Measurements from ENCODE around the gene GPRIN2.
"Not testable (repeated sequence)": the region's sequence is repeated elsewhere in the genome, so short reads cannot be mapped to it uniquely, and the experiment has no call there.

The GPRIN2 gene

DNA sequence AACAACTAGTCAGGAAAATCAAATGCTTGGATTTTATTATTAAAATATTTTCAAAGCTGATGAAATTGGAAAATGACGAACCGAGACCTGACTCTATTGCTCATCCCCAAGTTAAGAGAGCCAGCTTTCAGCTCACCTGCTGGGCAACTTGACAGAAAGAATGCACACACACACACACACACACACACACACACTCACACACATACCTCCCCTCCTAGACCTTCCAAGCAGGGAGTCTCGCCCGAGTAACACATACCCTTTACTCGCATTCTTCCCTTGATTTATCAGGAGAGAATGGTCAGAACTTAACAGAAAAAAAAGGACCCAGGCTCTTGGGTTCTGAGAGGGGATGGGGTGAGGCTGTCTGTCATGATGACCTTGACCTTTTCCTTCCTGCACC lies 19.1 kb downstream of the GPRIN2 start:
- DNase-seq (ENCODE audit: low read depth in 2 of 2) = no peak

DNA sequence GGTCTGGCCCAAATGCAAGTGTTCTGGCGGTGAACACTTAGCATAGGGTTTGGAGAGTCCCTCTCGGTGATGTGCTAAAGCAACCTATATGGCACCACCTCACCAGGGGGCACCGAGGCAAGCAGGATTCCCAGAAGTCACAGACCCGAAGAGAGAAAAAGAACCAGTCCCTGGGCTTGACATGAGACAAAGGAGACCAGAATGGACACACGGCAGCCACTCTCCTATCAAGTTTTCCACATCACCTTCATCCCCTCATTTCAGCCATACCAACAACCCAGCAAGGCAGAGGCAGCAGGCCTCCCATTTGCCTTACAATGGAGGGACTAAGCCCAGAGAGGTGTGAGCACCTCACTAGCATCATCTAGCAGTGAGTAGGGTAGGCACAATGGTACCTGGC lies 19.7 kb downstream of the GPRIN2 start:
- DNase-seq (ENCODE audit: low read depth in 2 of 2) = no peak

DNA sequence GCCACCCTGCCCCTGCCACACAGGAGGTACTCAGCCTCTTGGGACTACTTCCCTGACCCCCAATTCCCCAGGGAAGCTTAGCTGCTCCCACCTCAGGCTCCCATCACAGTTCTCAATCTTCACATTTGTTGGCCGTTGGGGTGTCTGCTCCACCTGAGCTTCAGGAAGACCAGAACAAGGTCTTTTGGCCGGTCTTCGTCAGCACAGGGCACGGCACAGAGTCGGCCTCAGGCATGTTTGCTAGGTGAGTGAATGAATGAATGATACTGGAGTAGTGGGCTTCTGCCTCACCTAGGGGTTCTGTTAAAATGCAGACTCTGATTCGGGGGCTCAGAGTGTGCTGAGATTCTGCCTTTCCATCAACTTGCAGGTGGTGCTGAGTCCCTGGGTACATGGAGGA lies 20.3 kb downstream of the GPRIN2 start:
- no peak for DNase-seq (ENCODE audit: low read depth in 2 of 2)

DNA sequence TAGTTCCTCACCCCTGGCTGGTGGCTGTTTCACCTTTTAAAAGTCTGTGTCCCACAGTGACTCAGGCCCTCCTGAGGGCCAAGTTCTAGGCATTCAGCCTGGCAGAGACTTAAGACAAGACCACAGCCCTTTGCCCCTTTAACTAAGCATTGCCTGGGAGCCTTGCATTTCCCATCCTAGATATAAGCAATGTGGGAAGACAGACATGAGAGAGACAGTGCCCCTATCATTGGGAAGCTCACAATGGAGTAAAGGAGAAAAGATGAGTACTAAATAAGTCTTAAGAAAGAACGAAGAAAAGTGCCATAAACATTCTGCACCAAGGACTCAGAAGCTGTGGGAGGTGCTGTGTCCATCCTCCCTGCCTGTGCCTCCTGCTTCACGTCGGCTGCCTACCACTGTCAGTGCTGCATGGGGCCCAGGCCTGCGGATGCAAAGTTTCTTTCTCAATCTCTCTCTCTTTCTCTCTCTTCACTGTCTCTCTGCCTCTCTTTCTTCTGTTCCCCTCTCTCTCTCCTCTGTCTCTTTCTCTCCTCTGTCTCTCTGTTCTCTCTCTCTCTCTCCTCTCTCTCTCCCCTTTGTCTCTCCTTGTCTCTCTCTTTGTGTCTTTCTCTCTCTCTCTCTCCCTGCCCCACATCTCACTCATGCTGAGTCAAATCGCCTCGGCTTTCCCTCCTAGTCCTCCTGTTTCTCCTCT lies 21.5 kb downstream of the GPRIN2 start:
- DNase-seq (ENCODE audit: low read depth in 2 of 2) = no peak

DNA sequence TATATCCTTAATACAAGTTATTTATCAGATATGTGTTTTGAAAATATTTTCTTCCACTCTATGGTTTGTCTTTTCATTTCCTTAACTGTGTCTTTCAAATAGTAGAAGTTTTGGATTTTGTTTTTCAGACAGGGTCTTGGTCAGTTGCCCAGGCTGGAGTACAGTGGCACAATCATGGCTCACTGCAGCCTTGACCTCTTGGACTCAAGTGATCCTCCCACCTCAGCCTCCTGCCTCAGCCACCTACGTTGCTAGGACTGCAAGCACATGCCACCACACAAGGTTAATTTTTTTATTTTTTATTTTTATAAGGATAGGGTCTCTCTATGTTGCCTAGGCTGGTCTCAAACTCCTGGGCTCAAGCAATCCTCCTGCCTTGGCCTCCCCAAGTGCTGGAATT lies 24.2 kb downstream of the GPRIN2 start:
- not testable (repeated sequence) for DNase-seq (ENCODE audit: low read depth in 2 of 2)

DNA sequence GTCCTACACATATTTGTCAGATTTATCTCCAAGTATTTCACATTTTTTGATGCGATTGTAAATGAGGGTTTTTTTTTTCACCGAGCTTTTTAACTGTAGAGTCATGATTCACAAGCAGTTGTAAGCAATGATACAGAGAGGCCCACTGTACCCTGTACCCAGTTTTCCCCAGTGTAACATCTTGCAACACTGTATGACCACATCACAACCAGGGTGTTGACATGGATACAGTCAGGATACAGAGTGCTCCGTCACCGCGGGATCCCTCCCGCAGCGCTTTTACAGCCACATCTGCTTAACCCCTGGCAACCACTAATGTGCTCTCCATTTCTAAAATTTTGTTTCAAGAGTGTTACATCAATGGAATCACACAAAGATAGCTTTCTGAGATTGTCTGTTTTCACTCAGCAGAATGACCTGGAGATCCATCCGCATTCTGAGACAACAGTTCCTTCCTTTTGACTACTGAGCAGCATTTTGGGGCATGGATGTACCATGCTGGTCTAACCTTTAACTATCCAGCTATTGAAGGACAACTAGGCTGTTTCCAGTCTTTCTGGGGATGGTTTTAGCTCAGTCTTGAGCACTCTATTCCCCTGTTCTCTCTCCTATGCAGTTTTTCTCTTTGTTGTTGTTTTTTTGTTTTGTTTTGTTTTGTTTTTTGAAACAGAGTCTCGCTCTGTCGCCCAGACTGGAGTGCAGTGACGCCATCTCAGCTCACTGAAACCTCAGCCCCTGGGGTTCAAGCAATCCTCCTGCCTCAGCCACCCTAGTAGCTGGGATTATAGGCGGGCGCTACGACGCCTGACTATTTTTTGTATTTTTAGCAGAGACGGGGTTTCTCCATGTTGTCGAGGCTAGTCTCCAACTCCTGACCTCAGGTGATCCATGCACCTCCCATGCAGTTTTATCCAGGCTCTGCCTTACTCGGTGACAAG lies 25.9 kb downstream of the GPRIN2 start:
- DNase-seq (ENCODE audit: low read depth in 2 of 2) = no peak

DNA sequence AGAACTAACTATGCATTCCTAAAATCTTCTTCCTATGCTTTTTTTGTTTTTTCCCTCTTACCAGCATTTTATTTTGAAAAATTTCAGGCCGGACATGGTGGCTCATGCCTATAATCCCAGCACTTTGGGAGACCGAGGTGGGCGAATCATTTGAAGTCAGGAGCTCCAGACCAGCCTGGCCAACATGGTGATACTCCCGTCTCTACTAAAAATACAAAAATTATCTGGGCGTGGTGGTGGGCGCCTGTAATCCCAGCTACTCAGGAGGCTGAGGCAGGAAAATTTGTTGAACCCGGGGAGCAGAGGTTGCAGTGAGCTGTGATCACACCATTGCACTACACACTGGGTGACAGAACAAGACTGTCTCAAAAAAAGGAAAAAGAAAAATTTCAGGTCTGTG lies 26.7 kb downstream of the GPRIN2 start:
- not testable (repeated sequence) for DNase-seq (ENCODE audit: low read depth in 2 of 2)

DNA sequence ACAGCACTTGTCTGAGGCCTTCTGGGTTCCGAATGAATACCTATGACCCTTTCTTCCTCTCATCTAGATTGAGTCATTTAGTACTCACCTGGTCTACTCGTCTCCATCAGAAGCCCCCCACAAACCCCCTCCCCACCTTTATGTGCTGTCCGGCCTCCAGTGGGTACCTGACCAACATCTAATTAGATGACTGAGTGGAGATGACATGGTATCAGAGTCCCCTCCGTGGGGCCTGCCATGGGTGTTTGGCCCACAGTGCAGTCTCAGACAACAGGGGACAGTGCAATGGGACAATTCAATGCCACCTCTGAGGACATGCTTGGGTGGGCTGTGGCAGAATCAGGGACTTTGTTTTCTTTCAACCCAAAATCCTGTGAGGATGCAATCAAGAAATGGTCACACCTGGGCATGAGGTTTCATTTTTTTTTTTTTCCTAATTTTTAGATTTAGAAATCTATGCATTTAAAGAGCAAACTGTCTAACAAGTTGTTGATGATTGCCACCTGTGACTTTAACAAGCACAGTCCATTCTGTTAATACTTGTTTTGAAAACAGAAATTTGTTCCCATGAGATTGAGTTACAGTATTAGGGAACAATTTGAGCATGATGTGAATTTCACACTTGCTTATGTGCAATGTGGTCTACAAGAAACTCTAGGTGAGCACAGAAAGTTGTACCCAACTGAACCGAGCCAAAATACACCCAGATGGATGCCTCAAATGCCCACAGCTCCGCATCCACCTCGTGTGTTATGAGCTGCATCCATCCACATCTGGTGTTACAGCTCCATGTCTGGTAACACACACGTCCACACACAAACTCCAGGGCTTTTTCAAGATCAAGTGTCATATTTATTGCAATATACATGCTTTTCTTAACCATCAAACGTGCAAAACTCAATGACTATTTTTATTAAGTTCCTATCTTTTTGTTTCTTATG lies 27.5 kb downstream of the GPRIN2 start:
- no peak for DNase-seq (ENCODE audit: low read depth in 2 of 2)

DNA sequence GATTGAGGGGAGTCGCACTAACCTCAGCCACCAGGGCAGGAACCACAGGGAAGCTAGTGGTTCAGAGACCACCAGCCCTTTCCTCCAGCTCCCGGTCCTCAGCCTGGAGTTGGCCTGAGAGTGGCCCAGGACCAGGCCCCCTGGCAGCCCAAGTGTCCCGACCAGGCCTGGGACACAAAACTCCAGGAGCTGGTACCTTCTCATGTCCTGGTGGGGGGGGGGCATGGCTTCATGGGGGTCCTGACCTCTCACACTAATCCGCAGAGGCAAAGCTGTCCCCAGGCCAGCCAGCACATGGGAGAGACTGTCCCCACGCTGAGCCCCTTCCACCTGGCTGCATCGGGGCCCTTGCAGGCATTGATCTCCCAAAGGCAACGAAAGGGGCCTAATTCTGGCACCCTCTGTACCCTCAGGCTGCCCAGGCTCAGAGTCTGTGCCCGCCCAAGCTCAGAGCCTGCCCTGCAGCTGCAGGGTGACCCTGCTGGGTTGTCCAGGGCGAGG lies 28.2 kb downstream of the GPRIN2 start:
- no peak for DNase-seq (ENCODE audit: low read depth in 2 of 2)

DNA sequence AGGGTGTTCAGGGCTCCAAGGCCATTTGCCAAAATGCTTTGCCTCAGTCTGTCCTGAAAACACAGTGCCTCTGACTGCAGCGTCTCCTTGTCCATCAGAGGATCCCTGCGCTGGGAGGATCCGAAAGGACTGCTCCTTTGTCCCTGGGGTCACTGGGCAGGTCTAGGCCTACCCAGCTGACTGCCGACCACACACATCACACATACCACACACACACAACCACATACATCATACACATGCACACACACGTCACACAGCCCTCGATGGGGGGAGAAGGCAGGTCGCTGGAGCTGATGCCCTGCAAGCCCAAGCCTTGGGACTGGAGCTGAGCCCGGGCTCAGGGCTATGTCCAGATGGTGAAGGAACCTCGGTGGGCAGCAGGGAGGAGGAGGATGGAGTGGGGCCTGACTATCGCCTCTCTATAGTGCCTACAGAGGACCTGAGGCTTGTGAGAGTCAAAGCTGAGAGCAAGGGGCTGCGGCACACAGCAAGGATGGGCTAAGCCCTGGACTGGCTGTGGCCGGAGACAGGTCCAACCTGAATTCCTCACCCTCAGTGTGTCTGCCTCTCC lies 29.1 kb downstream of the GPRIN2 start:
- DNase-seq (ENCODE audit: low read depth in 2 of 2) = no peak

DNA sequence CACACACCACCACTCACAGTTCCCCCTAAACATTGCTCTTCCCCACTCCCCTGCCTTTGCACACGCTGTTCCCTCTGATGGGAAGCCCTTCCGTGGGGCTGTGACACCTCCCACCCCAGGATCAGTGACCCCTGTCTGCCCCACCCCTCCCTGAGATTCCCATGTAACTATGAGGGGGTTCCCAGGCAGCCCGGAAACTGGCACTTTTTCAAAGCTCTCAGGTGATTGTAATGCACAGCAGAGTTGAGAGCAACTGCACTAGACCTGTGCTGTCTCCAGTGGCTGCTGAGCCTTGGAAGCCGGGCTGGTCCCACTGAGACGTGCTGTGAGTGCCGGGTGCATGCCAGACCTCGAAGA lies 29.8 kb downstream of the GPRIN2 start:
- no peak for DNase-seq (ENCODE audit: low read depth in 2 of 2)

DNA sequence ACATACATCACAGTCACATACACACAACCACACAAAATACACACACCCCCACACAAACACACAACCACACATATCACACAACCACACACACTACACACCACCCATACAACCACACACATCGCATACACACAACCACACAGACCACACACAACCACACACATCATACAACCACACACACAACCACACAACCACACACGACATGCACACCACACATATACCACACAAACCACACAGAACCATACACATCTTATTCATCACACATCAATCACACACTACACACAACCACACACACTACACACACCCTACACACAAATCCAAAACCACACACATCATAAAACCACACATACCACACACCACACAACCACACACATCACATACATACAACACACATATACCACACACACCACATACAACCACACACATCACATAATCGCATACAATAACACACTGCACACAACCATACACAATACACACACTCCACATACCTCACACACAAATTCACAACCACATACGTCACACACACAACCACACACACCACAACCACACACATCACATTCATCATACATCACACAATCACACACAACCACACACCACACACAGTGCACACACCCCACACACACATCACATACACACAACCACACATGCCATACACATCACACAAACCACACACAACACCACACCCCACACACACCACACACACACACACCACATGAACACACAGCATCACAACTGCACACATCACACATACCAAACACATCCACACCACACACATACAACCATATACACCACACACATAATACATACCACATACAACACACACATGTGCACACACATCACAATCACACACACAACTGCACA lies 30.4 kb downstream of the GPRIN2 start:
- no peak for DNase-seq (ENCODE audit: low read depth in 2 of 2)

DNA sequence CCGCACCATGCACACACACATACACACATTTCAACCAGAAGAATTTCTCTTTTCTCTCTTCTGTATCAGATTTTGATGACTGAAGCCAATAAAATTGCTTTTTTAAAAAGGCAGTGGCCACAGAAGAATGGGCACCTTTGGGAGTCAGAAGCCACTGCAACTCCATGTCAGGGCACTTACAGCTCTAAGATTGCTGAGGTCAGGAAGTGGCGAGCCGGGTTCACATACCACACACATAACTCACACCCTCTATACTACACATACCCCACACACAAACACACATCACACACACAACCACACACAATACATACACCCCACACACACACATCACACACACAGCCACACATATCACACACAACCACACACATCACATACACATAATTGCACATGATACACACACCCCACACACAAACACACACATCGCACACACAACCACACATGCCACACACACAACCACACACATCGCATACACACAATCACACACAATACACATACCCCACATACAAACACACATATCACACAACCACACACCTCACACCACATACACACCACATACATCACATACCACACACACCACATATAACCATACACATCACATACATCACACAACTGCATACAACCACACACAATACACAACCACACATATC lies 31.2 kb downstream of the GPRIN2 start:
- DNase-seq (ENCODE audit: low read depth in 2 of 2) = no peak

DNA sequence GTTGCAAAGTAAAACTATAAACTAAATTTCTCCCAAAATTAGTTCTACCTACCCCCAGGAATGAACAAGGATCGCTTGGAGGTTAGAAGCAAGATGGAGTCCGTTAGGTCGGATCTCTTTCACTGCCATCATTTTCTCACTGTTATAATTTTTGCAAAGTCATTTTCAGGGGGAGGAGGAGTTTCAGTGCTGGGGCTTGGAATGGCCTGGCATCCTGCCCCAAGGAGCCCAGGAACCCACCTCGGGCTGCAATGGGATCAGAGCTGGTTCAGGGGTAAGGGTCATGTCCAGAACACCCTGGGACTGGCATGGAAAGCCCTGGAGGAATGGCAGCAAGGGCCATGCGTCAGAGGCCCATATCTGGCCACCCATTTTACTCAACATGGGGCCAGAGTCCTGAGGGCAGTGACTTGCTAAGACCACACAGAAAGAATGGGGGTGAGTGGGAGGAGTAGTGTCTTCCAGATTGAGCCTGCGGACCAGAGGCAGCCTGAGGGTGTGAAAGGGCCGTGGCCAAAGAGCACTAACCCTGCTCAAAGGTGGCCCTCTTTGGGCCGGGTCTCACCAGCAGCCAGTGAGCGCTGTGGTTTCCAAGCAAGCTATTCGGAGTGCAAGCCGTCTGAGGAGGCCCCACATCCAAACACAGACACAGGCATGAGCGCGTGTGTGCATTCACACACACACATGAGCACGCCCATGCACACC lies 31.8 kb downstream of the GPRIN2 start:
- no peak for DNase-seq (ENCODE audit: low read depth in 2 of 2)

DNA sequence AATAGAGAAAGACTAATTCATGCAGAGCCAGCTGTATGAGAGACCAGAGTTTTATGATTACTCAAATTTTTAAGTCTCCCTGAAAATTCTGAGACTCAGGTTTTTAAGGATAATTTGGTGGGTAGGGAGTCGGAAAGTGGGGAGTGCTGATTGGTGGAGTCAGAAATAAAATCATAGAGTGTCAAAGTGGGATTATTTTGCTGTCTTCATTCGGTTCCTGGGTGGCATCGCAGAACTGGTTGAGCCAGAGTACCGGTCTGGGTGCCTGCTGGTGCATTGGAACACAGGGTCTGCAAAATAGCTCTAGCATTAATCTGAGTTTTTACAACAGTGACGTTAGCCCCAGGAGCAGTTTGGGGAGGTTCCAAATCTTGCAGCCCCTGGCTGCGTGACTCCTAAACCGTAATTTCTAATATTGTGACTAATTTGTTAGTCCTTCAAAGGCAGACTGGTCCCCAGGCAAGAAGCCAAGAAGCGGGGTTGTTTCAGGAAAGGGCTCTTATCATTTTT lies 32.4 kb downstream of the GPRIN2 start:
- DNase-seq (ENCODE audit: low read depth in 2 of 2) = no peak

DNA sequence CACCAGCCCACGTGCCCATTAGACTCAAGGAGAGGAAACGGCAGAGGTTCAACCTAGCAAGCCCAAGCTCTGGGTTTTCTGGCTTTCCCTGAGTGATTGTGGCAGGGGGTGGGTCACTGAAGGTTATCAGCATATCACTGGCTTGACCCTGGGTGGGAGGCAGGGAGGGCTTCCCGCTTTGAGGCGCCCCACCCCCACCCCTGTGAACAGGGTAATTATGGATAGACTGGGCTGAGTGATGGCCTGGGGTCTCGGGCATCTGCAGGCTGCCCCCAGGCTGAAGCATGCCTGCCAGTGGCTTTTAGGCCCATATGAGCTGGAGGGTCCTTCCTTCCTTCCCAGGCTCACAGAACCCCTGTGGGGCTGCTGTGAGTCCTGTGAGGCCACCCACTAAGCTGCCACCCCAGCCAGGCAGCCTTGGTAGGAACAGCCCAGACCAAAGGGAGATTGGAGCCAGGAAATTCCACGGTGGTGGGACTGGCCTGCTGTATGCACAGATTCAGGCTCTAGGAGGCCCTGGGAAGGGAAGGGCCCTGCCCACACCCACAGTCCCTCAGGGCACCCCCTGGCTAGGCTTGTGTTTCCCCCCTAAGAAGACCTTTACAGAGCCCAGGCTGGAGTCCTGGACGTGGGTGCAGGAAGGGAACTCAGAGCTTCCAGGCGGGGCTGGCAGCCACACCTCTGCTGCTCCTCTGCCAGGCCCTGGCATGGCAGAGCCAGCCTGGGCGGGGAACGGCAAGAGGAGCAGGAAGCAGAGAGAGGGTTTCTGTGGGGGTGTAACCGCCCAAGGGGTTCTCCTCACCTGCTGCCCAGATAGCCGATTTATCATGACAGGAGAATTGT lies 33.1 kb downstream of the GPRIN2 start:
- no peak for DNase-seq (ENCODE audit: low read depth in 2 of 2)

DNA sequence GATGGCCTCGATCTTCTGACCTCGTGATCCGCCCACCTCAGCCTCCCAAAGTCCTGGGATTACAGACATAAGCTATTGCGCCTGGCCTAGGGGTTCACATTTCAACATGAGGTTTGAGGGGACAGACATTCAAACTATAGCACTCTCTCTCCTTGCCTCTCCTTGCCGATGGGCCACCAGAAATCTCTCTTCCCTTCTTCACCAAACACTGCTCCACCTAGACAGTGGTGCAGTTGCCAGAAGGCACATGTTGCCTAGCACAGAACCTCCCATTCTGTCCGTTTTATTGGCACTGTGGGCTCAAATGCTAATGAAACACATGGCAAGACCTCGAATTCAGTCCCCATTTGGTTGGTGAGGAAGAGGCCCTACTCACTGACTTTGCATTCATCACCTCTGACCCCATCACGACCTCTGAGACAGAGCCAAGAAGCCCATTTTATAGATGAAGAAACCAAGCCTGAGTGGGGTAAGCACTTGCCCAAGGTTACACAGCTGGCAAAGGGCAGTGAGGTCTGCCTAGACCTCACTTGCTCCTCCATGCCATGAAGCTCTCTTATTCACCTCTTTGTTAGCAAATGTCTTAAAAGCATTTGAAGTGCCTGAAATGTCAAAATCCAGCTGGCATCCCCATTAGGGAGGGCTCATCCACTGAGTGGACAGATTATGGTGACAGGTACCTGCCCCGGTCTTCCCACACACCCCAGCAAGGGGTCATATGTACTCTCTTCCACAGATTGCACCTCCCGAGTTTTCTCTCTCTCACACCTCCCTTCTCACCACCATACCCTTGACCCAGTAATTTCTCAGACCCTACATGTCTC lies 34.0 kb downstream of the GPRIN2 start:
- DNase-seq (ENCODE audit: low read depth in 2 of 2) = no peak

All from stimulated activated CD8-positive, alpha-beta memory T cell treated with anti-CD3 and anti-CD28 coated beads, Interleukin-15, amount 100 ng/mL, for 48 hours (primary cell).